ENCODE measurements around the gene GALK1.

GRCh38 chr17:75750661-75751423, 14.2 kb downstream of the GALK1 start:
- TF ChIP-seq CTCF (IDR thresholded peaks at IDR 0.05; ENCODE audit: low read depth, low read length, poor library complexity, severe bottlenecking) (no peak), EZH2phosphoT487 (IDR thresholded peaks at IDR 0.05; ENCODE audit: borderline replicate concordance, low read length) (no peak)

Measured in DOHH2 (cell line).